IMR-90 (cell line): ENCODE data around the gene PAM. TPM values are rescaled to one million over a fixed set of nuclear protein-coding genes. Genes with fewer than 3 reads are reported as not detected.

ENCODE experiments used
- ATAC-seq: fragments of 200-7000 bp; cut with Tn5 transposase; 2 replicates; pipeline ENCODE4 v1.9.1; 2020; ENCODE audit warnings: low read depth, mild to moderate bottlenecking, moderate library complexity
- BruUV-seq: library from RNA; stranded (reverse); fragments of 400-500 nt; replicated peaks from 2 replicates; lab custom pipeline; 2021; lab: Mats Ljungman, UMichigan
- CTCF ChIA-PET: fragments of 300-600 bp; formaldehyde crosslinking; extraction: SDS; loops from one replicate; lab custom pipeline; 2021; ENCODE audit warnings: antibody characterized with exemption; lab: Yijun Ruan, JAX
- POLR2A ChIA-PET: fragments of 300-600 bp; sonication (Branson Sonifier 250); formaldehyde crosslinking; loops from one replicate; lab custom pipeline; 2022; ENCODE audit warnings: antibody characterized with exemption; ENCODE audit not compliant: unreplicated experiment; lab: Charles Lee
- DNase-seq: peaks from one replicate; pipeline ENCODE4 v3.0.0; 2013
- H2AFZ ChIP-seq: replicated peaks from 2 replicates; pipeline ENCODE3; 2013; ENCODE audit warnings: low read length, mild to moderate bottlenecking; ENCODE audit not compliant: poor library complexity
- H2AK5ac ChIP-seq: 2 replicates; pipeline ENCODE4 v1.6.1; 2013; ENCODE audit warnings: low read depth, low read length, inconsistent platforms
- H2AK9ac ChIP-seq: replicated peaks from 2 replicates; pipeline ENCODE3; 2013; ENCODE audit warnings: mild to moderate bottlenecking, low read depth, low read length, moderate library complexity; ENCODE audit not compliant: poor library complexity
- H2BK120ac ChIP-seq: 2 replicates; pipeline ENCODE4 v1.6.1; 2013; ENCODE audit warnings: low read depth, low read length, inconsistent platforms
- H2BK15ac ChIP-seq: 3 replicates; pipeline ENCODE4 v1.6.1; 2013; ENCODE audit warnings: low read depth, low read length, inconsistent platforms
- H2BK20ac ChIP-seq: 2 replicates; pipeline ENCODE4 v1.6.1; 2013; ENCODE audit warnings: low read depth, mild to moderate bottlenecking, inconsistent platforms, low read length, moderate library complexity
- H2BK5ac ChIP-seq: 2 replicates; pipeline ENCODE4 v1.6.1; 2013; ENCODE audit warnings: mild to moderate bottlenecking, low read depth, low read length, inconsistent platforms; ENCODE audit not compliant: poor library complexity, severe bottlenecking
- H3K14ac ChIP-seq: replicated peaks from 2 replicates; pipeline ENCODE4 v1.6.1; 2013; ENCODE audit warnings: low read depth, low read length, inconsistent platforms
- H3K18ac ChIP-seq: 2 replicates; pipeline ENCODE4 v1.6.1; 2013; ENCODE audit warnings: low read depth, low read length, control low read depth
- H3K23ac ChIP-seq: 2 replicates; pipeline ENCODE4 v1.6.1; 2013; ENCODE audit warnings: low read depth, low read length, inconsistent platforms
- H3K27ac ChIP-seq: 2 replicates; pipeline ENCODE4 v1.5.1; 2013; ENCODE audit warnings: mild to moderate bottlenecking, control low read depth, low read length; ENCODE audit not compliant: insufficient read depth
- H3K27me3 ChIP-seq: 2 replicates; pipeline ENCODE4 v1.6.1; 2013; ENCODE audit warnings: low read length; ENCODE audit not compliant: control insufficient read depth, insufficient read depth
- H3K36me3 ChIP-seq: 2 replicates; pipeline ENCODE4 v1.6.1; 2013; ENCODE audit warnings: low read length, mixed read lengths; ENCODE audit not compliant: control insufficient read depth, insufficient read depth
- H3K4ac ChIP-seq: 2 replicates; pipeline ENCODE4 v1.6.1; 2013; ENCODE audit warnings: low read depth, low read length, inconsistent platforms
- H3K4me1 ChIP-seq: 2 replicates; pipeline ENCODE4 v1.6.1; 2013; ENCODE audit warnings: low read length, mixed read lengths; ENCODE audit not compliant: control insufficient read depth, insufficient read depth
- H3K4me2 ChIP-seq: 2 replicates; pipeline ENCODE4 v1.6.1; 2013; ENCODE audit warnings: low read depth, mild to moderate bottlenecking, control low read depth, low read length, moderate library complexity
- H3K4me3 ChIP-seq: 2 replicates; pipeline ENCODE4 v1.5.1; 2013; ENCODE audit warnings: low read depth, mild to moderate bottlenecking, control low read depth, low read length, moderate library complexity; ENCODE audit not compliant: insufficient read depth
- H3K56ac ChIP-seq: 2 replicates; pipeline ENCODE4 v1.6.1; 2013; ENCODE audit warnings: low read length, inconsistent platforms; ENCODE audit not compliant: insufficient read depth; ENCODE audit errors: extremely low read depth
- H3K79me1 ChIP-seq, 2 experiments: 2 replicates each; pipeline ENCODE4 v1.6.1; 2013; ENCODE audit warnings: low read length in 2 of 2, inconsistent platforms in 1 of 2, low read depth in 1 of 2
- H3K9ac ChIP-seq: 2 replicates; pipeline ENCODE4 v1.6.1; 2013; ENCODE audit warnings: low read depth, low read length, control low read depth
- H3K9me1 ChIP-seq: 2 replicates; pipeline ENCODE4 v1.6.1; 2013; ENCODE audit warnings: low read length, inconsistent platforms; ENCODE audit not compliant: insufficient read depth
- H3K9me3 ChIP-seq: 2 replicates; pipeline ENCODE4 v1.6.1; 2013; ENCODE audit warnings: low read length; ENCODE audit not compliant: control insufficient read depth, insufficient read depth
- H4K20me1 ChIP-seq: 2 replicates; pipeline ENCODE4 v1.6.1; 2013; ENCODE audit warnings: low read length, inconsistent platforms; ENCODE audit not compliant: insufficient read depth
- H4K5ac ChIP-seq: 2 replicates; pipeline ENCODE4 v1.6.1; 2013; ENCODE audit warnings: mild to moderate bottlenecking, low read depth, low read length, control low read depth
- H4K8ac ChIP-seq, 2 experiments: 2 replicates each; pipeline ENCODE4 v1.6.1; 2013; ENCODE audit warnings: low read depth in 2 of 2, low read length in 2 of 2, control low read depth in 1 of 2, inconsistent platforms in 1 of 2
- H4K91ac ChIP-seq: 2 replicates; pipeline ENCODE4 v1.6.1; 2013; ENCODE audit warnings: low read depth, low read length, inconsistent platforms; ENCODE audit not compliant: insufficient read depth
- ELK1 ChIP-seq: fragments of 150-350 bp; IDR thresholded peaks from 2 replicates; pipeline ENCODE4 v1.6.1; 2016; ENCODE audit warnings: low read depth, mild to moderate bottlenecking, low read length, moderate library complexity, borderline replicate concordance
- NFE2L2 ChIP-seq: fragments of 150-350 bp; IDR thresholded peaks from 2 replicates; pipeline ENCODE4 v1.6.1; 2016; ENCODE audit warnings: low read depth, mild to moderate bottlenecking, low read length
- WGBS, 2 experiments: methylation state at CpG; one replicate each; pipeline versions ENCODE4 v1.1.5 to v1.1.7; 2013; ENCODE audit warnings: missing lambda C conversion rate in 2 of 2; ENCODE audit not compliant: insufficient read length in 1 of 2; ENCODE audit errors: extremely low coverage in 2 of 2; 5-methylcytosine and 5-hydroxymethylcytosine counted together
- dilution Hi-C: fragments of 300-500 bp; cut with HindIII; formaldehyde crosslinking; loops from one replicate; pipeline ENCODE4 v1.14.3; 2018; ENCODE audit warnings: low sequenced_read_pairs; ENCODE audit not compliant: unreplicated experiment
- in situ Hi-C: fragments of 300-500 bp; cut with MboI; formaldehyde crosslinking; loops from 3 replicates; pipeline ENCODE4 v1.14.3; 2019; ENCODE audit warnings: low sequenced_read_pairs, inconsistent platforms, mixed read lengths
- intact Hi-C: fragments of 100-400 bp; cut with micrococcal nuclease; formaldehyde crosslinking; loops from 2 replicates; pipeline ENCODE4 v1.10.0; 2022
- polyA plus RNA-seq, 3 experiments: library from polyadenylated mRNA; depleted of rRNA; stranded (reverse); fragments of >200 nt; gene quantifications; 2 replicates each; pipeline ENCODE4 v1.2.3, GENCODE V29; 2012; ENCODE audit warnings: low replicate concordance in 1 of 3
- total RNA-seq: library from RNA; depleted of rRNA; stranded (reverse); fragments of >200 nt; gene quantifications from 2 replicates; pipeline ENCODE4 v1.2.3, GENCODE V29; 2012

PAM gene
- total and polyA plus RNA-seq, 2 of the 4 experiments (the other 2 are of a cell fraction) = 115 to 179 TPM

DNA sequence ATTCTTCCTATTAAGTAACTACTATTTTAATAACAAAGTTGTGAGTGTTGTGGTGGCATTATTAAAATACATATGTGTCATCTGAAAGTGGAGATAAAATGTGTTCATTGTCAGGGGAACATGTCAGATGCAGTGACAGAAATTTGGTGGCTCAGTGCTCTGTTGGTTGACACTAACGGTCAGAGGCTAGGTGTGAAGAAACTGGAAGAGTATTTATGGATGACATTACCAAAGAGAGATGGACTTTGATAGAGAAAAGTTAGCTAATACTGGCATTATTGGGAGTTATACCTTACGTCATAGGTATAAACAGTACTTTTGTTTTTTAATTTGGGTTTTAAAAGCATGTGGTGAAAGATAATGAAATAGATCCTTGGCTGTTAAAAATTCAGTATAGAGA lies 33.7 kb downstream of the PAM start (continued):
- TF ChIP-seq ELK1 = no peak

- Histone ChIP-seq H4K91ac (no peak overlapping the region), H2AK5ac (no peak overlapping the region), H4K8ac (no peak overlapping the region), H3K23ac (no peak overlapping the region), H4K20me1 (peaks cover 11% of the 10 kb centered on the region), H3K36me3 (no peaks in the 10 kb centered on the region), H3K79me1 (peaks cover 12 to 26% of the 10 kb centered on the region in 2 experiments), H2BK120ac (no peak overlapping the region), H3K4me3 (no peak overlapping the region), H2AK9ac (no peak overlapping the region), H3K9me3 (no peaks in the 10 kb centered on the region), H3K9me1 (no peaks in the 10 kb centered on the region), H2BK5ac (no peak overlapping the region), H3K18ac (no peak overlapping the region), H2AFZ (no peak overlapping the region), H3K27ac (no peak overlapping the region), H3K14ac (no peak overlapping the region), H3K4ac (no peak overlapping the region), H4K5ac (no peak overlapping the region), H2BK15ac (no peak overlapping the region), H2BK20ac (no peak overlapping the region), H3K27me3 (no peaks in the 10 kb centered on the region), H3K56ac (no peak overlapping the region), H3K4me1 (peaks cover 2% of the 10 kb centered on the region), H3K9ac (no peak overlapping the region), H3K4me2 (no peak overlapping the region)
- CTCF ChIA-PET = interaction anchor here (1.2 kb wide), 1 partner anchor 9 kb away, joined by 3 read pairs; no protein-coding TSS in a partner anchor
- POLR2A ChIA-PET = no interaction called here
- 100% methylated on average over 3 of the region's 4 CpGs; no CpG with 5 or more reads in 1 of the 2 experiments for WGBS, 2 experiments
- dilution Hi-C loops = no loop called here
- no peak for ATAC-seq
- no peak for DNase-seq
- in situ Hi-C loops = no loop called here
- intact Hi-C loops = no loop called here
- TF ChIP-seq NFE2L2 = no peak
- no TSS peak for BruUV-seq
These were observed 34.4 kb downstream of the PAM start for GRCh38 chr5:102789469-102789868.
